WERI-Rb-1 (cell line): ENCODE results near the gene SLAIN1.

ENCODE experiments used
- DNase-seq: peaks from one replicate; pipeline ENCODE4 v3.0.0-alpha.2; 2020
- H3K27ac ChIP-seq: fragments of 250-450 bp; sonication (Bioruptor Pico); 2 replicates; pipeline ENCODE4 v1.5.1; 2020; ENCODE audit warnings: mild to moderate bottlenecking, moderate library complexity
- H3K27me3 ChIP-seq: fragments of 250-450 bp; sonication (Bioruptor Pico); 2 replicates; pipeline ENCODE4 v1.5.1; 2021; ENCODE audit warnings: mild to moderate bottlenecking, low read depth, moderate library complexity; ENCODE audit not compliant: insufficient read depth, severe bottlenecking
- H3K36me3 ChIP-seq: fragments of 250-450 bp; sonication (Bioruptor Pico); 2 replicates; pipeline ENCODE4 v1.5.1; 2020; ENCODE audit warnings: mild to moderate bottlenecking, moderate library complexity
- H3K4me3 ChIP-seq: 2 replicates; pipeline ENCODE4 v1.5.1; 2011; ENCODE audit warnings: low read depth, mild to moderate bottlenecking, control low read depth, low read length
- H3K9me3 ChIP-seq: fragments of 250-450 bp; sonication (Bioruptor Pico); 2 replicates; pipeline ENCODE4 v1.5.1; 2021; ENCODE audit warnings: mild to moderate bottlenecking, moderate library complexity; ENCODE audit not compliant: severe bottlenecking
- CTCF ChIP-seq: IDR thresholded peaks from 2 replicates; pipeline ENCODE4 v1.5.1; 2011; ENCODE audit warnings: low read depth, mild to moderate bottlenecking, control low read depth, inconsistent platforms, low read length

Gene SLAIN1

GRCh38 chr13:77701305-77701704 lies 3.8 kb downstream of the SLAIN1 start:
- H3K36me3 ChIP-seq = peaks cover 8% of the 10 kb centered on the region
- H3K4me3 ChIP-seq = no peak overlapping the region
- no peaks in the 10 kb centered on the region for H3K27me3 ChIP-seq
- H3K27ac ChIP-seq = no peak overlapping the region
- no peak for DNase-seq
- H3K9me3 ChIP-seq = no peaks in the 10 kb centered on the region
- TF ChIP-seq CTCF = no peak

GRCh38 chr13:77702366-77702765 lies 4.9 kb downstream of the SLAIN1 start:
- peaks cover 16% of the 10 kb centered on the region for H3K36me3 ChIP-seq
- no peak for TF ChIP-seq CTCF
- no peak for DNase-seq
- H3K4me3 ChIP-seq = no peak overlapping the region
- no peaks in the 10 kb centered on the region for H3K9me3 ChIP-seq
- no peak overlapping the region for H3K27ac ChIP-seq
- H3K27me3 ChIP-seq = no peaks in the 10 kb centered on the region

GRCh38 chr13:77703408-77703807 lies 5.9 kb downstream of the SLAIN1 start:
- Histone ChIP-seq H3K4me3 (no peak overlapping the region), H3K27ac (no peak overlapping the region), H3K27me3 (no peaks in the 10 kb centered on the region), H3K9me3 (no peaks in the 10 kb centered on the region), H3K36me3 (peaks cover 26% of the 10 kb centered on the region)
- DNase-seq = no peak
- TF ChIP-seq CTCF = no peak

- no peak for DNase-seq
Measured at GRCh38 chr13:77714119-77714755, 16.8 kb downstream of the SLAIN1 start.

GRCh38 chr13:77715233-77715891 lies 17.9 kb downstream of the SLAIN1 start:
- no peaks in the 10 kb centered on the region for H3K27me3 ChIP-seq
- no peak for TF ChIP-seq CTCF
- no peak overlapping the region for H3K27ac ChIP-seq
- H3K9me3 ChIP-seq = peaks cover 12% of the 10 kb centered on the region
- H3K36me3 ChIP-seq = peaks cover 5% of the 10 kb centered on the region
- DNase-seq = no peak
- no peak overlapping the region for H3K4me3 ChIP-seq

More at GRCh38 chr13:77714119-77714755, 16.8 kb downstream of the SLAIN1 start:
- no peak for TF ChIP-seq CTCF
- H3K27ac ChIP-seq = no peak overlapping the region
- no peaks in the 10 kb centered on the region for H3K27me3 ChIP-seq
- H3K4me3 ChIP-seq = no peak overlapping the region
- peaks cover 1% of the 10 kb centered on the region; the same call in 1 of the 2 replicates for H3K36me3 ChIP-seq
- peaks cover 16% of the 10 kb centered on the region for H3K9me3 ChIP-seq
